Ammon's horn (tissue), 1 donor: ENCODE measurements around the gene ERC2.

Experiments used
- DNase-seq: peaks from one replicate; pipeline ENCODE4 v3.0.0-alpha.2; 2016; ENCODE audit warnings: low spot score

ERC2 gene

GRCh38 chr3:55474213-55474632 is 994.0 kb downstream of the ERC2 start:
- no peak for DNase-seq

- no peak for DNase-seq
These were observed 994.5 kb downstream of the ERC2 start for GRCh38 chr3:55473788-55474187.

- no peak for DNase-seq
These were observed 996.6 kb downstream of the ERC2 start for GRCh38 chr3:55471522-55472280.

- DNase-seq: no peak
These were observed 997.2 kb downstream of the ERC2 start for GRCh38 chr3:55471084-55471483.

GRCh38 chr3:55469957-55470526 is 998.2 kb downstream of the ERC2 start:
- no peak for DNase-seq

- no peak for DNase-seq
These were observed 1000.0 kb downstream of the ERC2 start for GRCh38 chr3:55468251-55468650.

- DNase-seq: no peak
These were observed 1001.2 kb downstream of the ERC2 start for GRCh38 chr3:55467099-55467498.

GRCh38 chr3:55466526-55466925 is 1001.7 kb downstream of the ERC2 start:
- no peak for DNase-seq

GRCh38 chr3:55461896-55462295 is 1006.4 kb downstream of the ERC2 start:
- DNase-seq: no peak

- DNase-seq: no peak
These were observed 1008.4 kb downstream of the ERC2 start for GRCh38 chr3:55459838-55460237.
